Left kidney (tissue), 8 donors: ENCODE measurements around the gene VWC2. TPM values are rescaled to one million over a fixed set of nuclear protein-coding genes. Genes with fewer than 3 reads are reported as not detected.

Source experiments
- DNase-seq: peaks from one replicate; pipeline ENCODE4 v3.0.0-alpha.2; 2013
- long read RNA-seq, 8 donors: transcript quantifications; one replicate each; lab custom pipeline, GENCODE V29; 2026
- polyA plus RNA-seq: library from polyadenylated mRNA; unstranded; fragments of 120-200 nt; gene quantifications from one replicate; pipeline ENCODE4 v1.2.1, GENCODE V29; 2013; ENCODE audit not compliant: insufficient read length

Gene VWC2
- polyA plus RNA-seq, result 1.1 TPM
- long read RNA-seq, donor 1, result 0 reads
- long read RNA-seq, donor 2, result 0 reads
- long read RNA-seq, donor 3, full-length matches to known transcripts, result 1 of 1 reads
- long read RNA-seq, donor 3, partial matches to known transcripts, result 0 of 1 reads
- long read RNA-seq, donor 3, other reads (novel, unspliced or antisense), result 0 of 1 reads
- long read RNA-seq, donor 4, result 0 reads
- long read RNA-seq, donor 5, full-length matches to known transcripts, result 1 of 1 reads
- long read RNA-seq, donor 5, partial matches to known transcripts, result 0 of 1 reads
- long read RNA-seq, donor 5, other reads (novel, unspliced or antisense), result 0 of 1 reads
- long read RNA-seq, donor 6, result 0 reads
- long read RNA-seq, donor 7, full-length matches to known transcripts, result 1 of 1 reads
- long read RNA-seq, donor 7, partial matches to known transcripts, result 0 of 1 reads
- long read RNA-seq, donor 7, other reads (novel, unspliced or antisense), result 0 of 1 reads
- long read RNA-seq, donor 8, full-length matches to known transcripts, result 1 of 1 reads
- long read RNA-seq, donor 8, partial matches to known transcripts, result 0 of 1 reads
- long read RNA-seq, donor 8, other reads (novel, unspliced or antisense), result 0 of 1 reads

GRCh38 chr7:49773218-49773935, at the start of gene VWC2:
Gene VWC2, plus strand, starts transcription at chr7:49773638. Its CDS starts 1,798 bp downstream, at chr7:49775436.
- DNase-seq, result no peak

GRCh38 chr7:49724071-49724470, 49.4 kb upstream of the VWC2 start:
- no peak for DNase-seq

- no peak for DNase-seq
Observed at GRCh38 chr7:49731836-49732235, 41.6 kb upstream of the VWC2 start.

- DNase-seq, result no peak
Observed at GRCh38 chr7:49762666-49763065, 10.8 kb upstream of the VWC2 start.

GRCh38 chr7:49763791-49764190, 9.6 kb upstream of the VWC2 start:
- no peak for DNase-seq

GRCh38 chr7:49766966-49767365, 6.5 kb upstream of the VWC2 start:
- DNase-seq, result no peak

GRCh38 chr7:49767719-49768118, 5.7 kb upstream of the VWC2 start:
- no peak for DNase-seq

GRCh38 chr7:49768254-49768653, 5.2 kb upstream of the VWC2 start:
- no peak for DNase-seq

GRCh38 chr7:49768835-49769234, 4.6 kb upstream of the VWC2 start:
- DNase-seq, result no peak

GRCh38 chr7:49769285-49769857, 4.1 kb upstream of the VWC2 start:
- no peak for DNase-seq

GRCh38 chr7:49770838-49771237, 2.6 kb upstream of the VWC2 start:
- no peak for DNase-seq

- DNase-seq, result no peak
Observed at GRCh38 chr7:49771427-49772176, 1.8 kb upstream of the VWC2 start.

- DNase-seq, result no peak
Observed at GRCh38 chr7:49772916-49773217, 571 bp upstream of the VWC2 start.

GRCh38 chr7:49773936-49774458, 559 bp downstream of the VWC2 start:
- DNase-seq, result no peak

GRCh38 chr7:49774459-49775064, 1.1 kb downstream of the VWC2 start:
- DNase-seq, result no peak

GRCh38 chr7:49775065-49775948, 1.9 kb downstream of the VWC2 start:
- DNase-seq, result no peak

- no peak for DNase-seq
Observed at GRCh38 chr7:49775949-49776443, 2.6 kb downstream of the VWC2 start.

- no peak for DNase-seq
Observed at GRCh38 chr7:49776994-49777393, 3.6 kb downstream of the VWC2 start.

GRCh38 chr7:49778731-49779270, 5.4 kb downstream of the VWC2 start:
- DNase-seq, result no peak

GRCh38 chr7:49780953-49781352, 7.5 kb downstream of the VWC2 start:
- no peak for DNase-seq
